ENCODE results near the gene TRAK2. TPM values are rescaled to one million over a fixed set of nuclear protein-coding genes. Genes with fewer than 3 reads are reported as not detected.

TRAK2 gene
- total and polyA plus RNA-seq, 2 donors (not counting 1 experiment from before 2014, with no cell fraction given) = 73.2 to 81.1 TPM

DNA sequence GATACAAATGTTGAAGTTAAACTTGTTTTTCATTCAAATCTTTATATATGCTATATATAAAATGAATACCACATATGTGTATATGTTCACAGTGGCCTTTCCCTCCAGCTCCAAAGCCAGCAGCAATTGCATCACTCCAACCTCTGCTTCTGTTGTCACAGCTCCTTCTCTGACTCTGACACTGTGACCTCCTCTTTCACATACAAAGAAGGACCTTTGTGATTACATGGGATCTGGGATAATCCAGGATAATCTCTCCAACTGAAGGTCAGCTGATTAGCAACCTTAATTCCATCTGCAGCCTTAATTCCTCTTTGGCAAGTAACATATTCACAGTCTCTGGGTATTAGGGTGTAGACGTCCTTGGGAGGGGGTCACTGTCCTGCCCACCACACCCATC lies 102.5 kb downstream of the TRAK2 start:
- no peak overlapping the region for H2AFZ ChIP-seq (ENCODE audit: low read length)
- no peaks in the 10 kb centered on the region for H3K4me1 ChIP-seq (ENCODE audit: control insufficient read depth, extremely low read depth, insufficient read depth, low read length)
- no peaks in the 10 kb centered on the region for H3K79me2 ChIP-seq (ENCODE audit: control insufficient read depth, insufficient read depth, low read length)
- no peak overlapping the region for H3K4me2 ChIP-seq (ENCODE audit: extremely low read depth, insufficient read depth, low read length)
- H3K36me3 ChIP-seq (ENCODE audit: control insufficient read depth, insufficient read depth, low read length) = no peaks in the 10 kb centered on the region
- no peak for DNase-seq (ENCODE audit: low read depth in 2 of 2)
- H3K27me3 ChIP-seq (ENCODE audit: control insufficient read depth, insufficient read depth, low read length) = no peaks in the 10 kb centered on the region
- H4K20me1 ChIP-seq (ENCODE audit: control insufficient read depth, extremely low read depth, insufficient read depth, low read length) = no peaks in the 10 kb centered on the region
- no peak overlapping the region for H3K27ac ChIP-seq (ENCODE audit: insufficient read depth, low read length)
- H3K9me3 ChIP-seq (ENCODE audit: control insufficient read depth, insufficient read depth, low read depth, low read length) = no peaks in the 10 kb centered on the region
- H3K9ac ChIP-seq (ENCODE audit: insufficient read depth, low read length) = no peak overlapping the region
- no peak overlapping the region for H3K4me3 ChIP-seq (replicated peaks in 1 of 4; ENCODE audit: control extremely low read depth in 1 of 4, insufficient read depth in 1 of 4, low read depth in 3 of 4, low read length in 4 of 4)
- TF ChIP-seq EZH2 (IDR thresholded peaks at IDR 0.05; ENCODE audit: low read length, missing control alignments) = no peak
- TF ChIP-seq CTCF (conservative IDR thresholded peaks at IDR 0.05 in 1 of 2, IDR thresholded peaks at IDR 0.05 in 1 of 2; ENCODE audit: low read depth in 1 of 2, low read length in 2 of 2) = no peak

DNA sequence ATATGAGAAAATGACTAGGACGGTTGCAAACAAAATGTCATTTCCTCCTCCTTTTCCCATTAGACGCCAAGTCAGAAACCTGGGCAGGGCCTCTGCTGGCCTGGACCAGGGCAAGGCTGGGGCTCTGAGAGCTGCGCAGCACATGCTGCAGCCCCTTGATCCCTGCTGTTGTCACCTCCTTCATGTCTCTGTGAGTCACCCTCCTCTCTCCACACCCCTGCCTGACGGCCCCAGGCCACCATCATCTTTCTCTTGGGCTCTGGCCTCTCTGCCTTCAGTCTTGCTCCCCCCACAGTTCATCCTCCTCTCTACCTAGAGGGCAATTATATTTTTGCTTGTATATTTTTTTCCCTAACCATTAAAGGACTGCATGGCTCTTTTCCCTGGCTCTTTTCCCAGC lies 104.1 kb downstream of the TRAK2 start:
- no peaks in the 10 kb centered on the region for H3K79me2 ChIP-seq (ENCODE audit: control insufficient read depth, insufficient read depth, low read length)
- no peaks in the 10 kb centered on the region for H3K9me3 ChIP-seq (ENCODE audit: control insufficient read depth, insufficient read depth, low read depth, low read length)
- no peaks in the 10 kb centered on the region for H3K4me1 ChIP-seq (ENCODE audit: control insufficient read depth, extremely low read depth, insufficient read depth, low read length)
- no peak for DNase-seq (ENCODE audit: low read depth in 2 of 2)
- no peak overlapping the region for H2AFZ ChIP-seq (ENCODE audit: low read length)
- H3K27ac ChIP-seq (ENCODE audit: insufficient read depth, low read length) = no peak overlapping the region
- H3K27me3 ChIP-seq (ENCODE audit: control insufficient read depth, insufficient read depth, low read length) = no peaks in the 10 kb centered on the region
- H3K4me3 ChIP-seq (replicated peaks in 1 of 4; ENCODE audit: control extremely low read depth in 1 of 4, insufficient read depth in 1 of 4, low read depth in 3 of 4, low read length in 4 of 4) = no peak overlapping the region
- H3K36me3 ChIP-seq (ENCODE audit: control insufficient read depth, insufficient read depth, low read length) = peaks cover 2% of the 10 kb centered on the region
- H4K20me1 ChIP-seq (ENCODE audit: control insufficient read depth, extremely low read depth, insufficient read depth, low read length) = no peaks in the 10 kb centered on the region
- no peak overlapping the region for H3K9ac ChIP-seq (ENCODE audit: insufficient read depth, low read length)
- TF ChIP-seq EZH2 (IDR thresholded peaks at IDR 0.05; ENCODE audit: low read length, missing control alignments) (no peak), CTCF (conservative IDR thresholded peaks at IDR 0.05 in 1 of 2, IDR thresholded peaks at IDR 0.05 in 1 of 2; ENCODE audit: low read depth in 1 of 2, low read length in 2 of 2) (no peak)
- no peak overlapping the region for H3K4me2 ChIP-seq (ENCODE audit: extremely low read depth, insufficient read depth, low read length)

- no peaks in the 10 kb centered on the region for H3K4me1 ChIP-seq (ENCODE audit: control insufficient read depth, extremely low read depth, insufficient read depth, low read length)
- no peaks in the 10 kb centered on the region for H3K79me2 ChIP-seq (ENCODE audit: control insufficient read depth, insufficient read depth, low read length)
- no peak overlapping the region for H3K9ac ChIP-seq (ENCODE audit: insufficient read depth, low read length)
- DNase-seq (ENCODE audit: low read depth in 2 of 2) = no peak
- no peak overlapping the region for H2AFZ ChIP-seq (ENCODE audit: low read length)
- H3K4me2 ChIP-seq (ENCODE audit: extremely low read depth, insufficient read depth, low read length) = no peak overlapping the region
- no peaks in the 10 kb centered on the region for H4K20me1 ChIP-seq (ENCODE audit: control insufficient read depth, extremely low read depth, insufficient read depth, low read length)
- H3K4me3 ChIP-seq (replicated peaks in 1 of 4; ENCODE audit: control extremely low read depth in 1 of 4, insufficient read depth in 1 of 4, low read depth in 3 of 4, low read length in 4 of 4) = no peak overlapping the region
- H3K27me3 ChIP-seq (ENCODE audit: control insufficient read depth, insufficient read depth, low read length) = no peaks in the 10 kb centered on the region
- TF ChIP-seq CTCF (conservative IDR thresholded peaks at IDR 0.05 in 1 of 2, IDR thresholded peaks at IDR 0.05 in 1 of 2; ENCODE audit: low read depth in 1 of 2, low read length in 2 of 2) = no peak
- TF ChIP-seq EZH2 (IDR thresholded peaks at IDR 0.05; ENCODE audit: low read length, missing control alignments) = no peak
- peaks cover 2% of the 10 kb centered on the region for H3K36me3 ChIP-seq (ENCODE audit: control insufficient read depth, insufficient read depth, low read length)
- H3K9me3 ChIP-seq (ENCODE audit: control insufficient read depth, insufficient read depth, low read depth, low read length) = no peaks in the 10 kb centered on the region
- H3K27ac ChIP-seq (ENCODE audit: insufficient read depth, low read length) = no peak overlapping the region
These were observed 105.5 kb downstream of the TRAK2 start for GRCh38 chr2:201345625-201346213.

Data from fibroblast of lung (primary cell).